Hepatocyte (in vitro differentiated cells): Measurements from ENCODE around the gene CD9. TPM values are rescaled to one million over a fixed set of nuclear protein-coding genes. Genes with fewer than 3 reads are reported as not detected.
A peak's percentile ranks its signal among the peaks of the same experiment; 100 is the strongest.

Source experiments
- DNase-seq: peaks from one replicate; pipeline ENCODE4 v3.0.0-alpha.2; 2016; ENCODE audit warnings: low spot score
- H2AFZ ChIP-seq: fragments of 200-600 bp; sonication (generic); 2 replicates; pipeline ENCODE4 v1.6.0; 2016; ENCODE audit warnings: antibody characterized with exemption, mild to moderate bottlenecking
- H3K27ac ChIP-seq: fragments of 200-600 bp; sonication (generic); 2 replicates; pipeline ENCODE4 v1.5.1; 2016; ENCODE audit warnings: mild to moderate bottlenecking
- H3K27me3 ChIP-seq: fragments of 200-600 bp; sonication (generic); 2 replicates; pipeline ENCODE4 v1.6.1; 2016
- H3K36me3 ChIP-seq: fragments of 200-600 bp; sonication (generic); replicated peaks from 2 replicates; pipeline ENCODE4 v1.5.1; 2016; ENCODE audit warnings: low read depth; ENCODE audit not compliant: insufficient read depth
- H3K4me1 ChIP-seq: fragments of 200-600 bp; sonication (generic); 2 replicates; pipeline ENCODE4 v1.5.1; 2016; ENCODE audit warnings: mild to moderate bottlenecking, moderate library complexity; ENCODE audit not compliant: insufficient read depth
- H3K4me2 ChIP-seq: fragments of 200-600 bp; sonication (generic); 2 replicates; pipeline ENCODE4 v1.6.0; 2016
- H3K4me3 ChIP-seq: fragments of 200-600 bp; sonication (generic); 2 replicates; pipeline ENCODE4 v1.5.1; 2016; ENCODE audit warnings: mild to moderate bottlenecking
- H3K79me2 ChIP-seq: fragments of 200-600 bp; sonication (generic); 2 replicates; pipeline ENCODE4 v1.6.0; 2017; ENCODE audit warnings: mild to moderate bottlenecking
- H3K9me2 ChIP-seq: fragments of 200-600 bp; sonication (generic); replicated peaks from 2 replicates; pipeline ENCODE4 v1.6.0; 2017; ENCODE audit warnings: mild to moderate bottlenecking; ENCODE audit not compliant: insufficient read depth
- H3K9me3 ChIP-seq: fragments of 200-600 bp; sonication (generic); 2 replicates; pipeline ENCODE4 v1.5.1; 2016; ENCODE audit warnings: low read depth, mild to moderate bottlenecking
- H4K20me1 ChIP-seq: fragments of 200-600 bp; sonication (generic); 2 replicates; pipeline ENCODE4 v1.6.0; 2016; ENCODE audit warnings: mild to moderate bottlenecking; ENCODE audit not compliant: insufficient read depth, poor library complexity, severe bottlenecking
- EZH2 ChIP-seq: fragments of 200-600 bp; sonication (generic); IDR thresholded peaks from 2 replicates; pipeline ENCODE4 v1.6.1; 2016; ENCODE audit warnings: antibody characterized with exemption, mild to moderate bottlenecking, borderline replicate concordance
- EZH2phosphoT487 ChIP-seq: fragments of 200-600 bp; sonication (generic); IDR thresholded peaks from one replicate; pipeline ENCODE4 v1.6.1; 2018; ENCODE audit warnings: antibody characterized with exemption, mild to moderate bottlenecking, low read depth, moderate library complexity; ENCODE audit not compliant: unreplicated experiment, severe bottlenecking
- WGBS: methylation state at CpG from one replicate; pipeline ENCODE4 v1.1.6; 2016; ENCODE audit warnings: low lambda C conversion rate; ENCODE audit errors: missing lambda C conversion rate; 5-methylcytosine and 5-hydroxymethylcytosine counted together
- polyA plus RNA-seq: library from polyadenylated mRNA; unstranded; fragments of >200 nt; fragmentation: Nextera tagmentation; extraction: Ambion mirVana; gene quantifications from 2 replicates; pipeline ENCODE4 v1.2.1, GENCODE V29; 2016
- total RNA-seq: library from RNA; depleted of rRNA; stranded (reverse); fragments of >200 nt; gene quantifications from 2 replicates; pipeline ENCODE4 v1.2.3, GENCODE V29; 2014
- TF ChIP-seq, protein P1 (sequence below): fragments of 200-600 bp; sonication (generic); IDR thresholded peaks from 2 replicates; pipeline ENCODE4 v1.5.1; 2016; ENCODE audit warnings: antibody characterized with exemption, mild to moderate bottlenecking; ENCODE audit not compliant: poor library complexity

The CD9 gene
- total and polyA plus RNA-seq, 2 experiments from 2014 or later, result 117 to 188 TPM

DNA sequence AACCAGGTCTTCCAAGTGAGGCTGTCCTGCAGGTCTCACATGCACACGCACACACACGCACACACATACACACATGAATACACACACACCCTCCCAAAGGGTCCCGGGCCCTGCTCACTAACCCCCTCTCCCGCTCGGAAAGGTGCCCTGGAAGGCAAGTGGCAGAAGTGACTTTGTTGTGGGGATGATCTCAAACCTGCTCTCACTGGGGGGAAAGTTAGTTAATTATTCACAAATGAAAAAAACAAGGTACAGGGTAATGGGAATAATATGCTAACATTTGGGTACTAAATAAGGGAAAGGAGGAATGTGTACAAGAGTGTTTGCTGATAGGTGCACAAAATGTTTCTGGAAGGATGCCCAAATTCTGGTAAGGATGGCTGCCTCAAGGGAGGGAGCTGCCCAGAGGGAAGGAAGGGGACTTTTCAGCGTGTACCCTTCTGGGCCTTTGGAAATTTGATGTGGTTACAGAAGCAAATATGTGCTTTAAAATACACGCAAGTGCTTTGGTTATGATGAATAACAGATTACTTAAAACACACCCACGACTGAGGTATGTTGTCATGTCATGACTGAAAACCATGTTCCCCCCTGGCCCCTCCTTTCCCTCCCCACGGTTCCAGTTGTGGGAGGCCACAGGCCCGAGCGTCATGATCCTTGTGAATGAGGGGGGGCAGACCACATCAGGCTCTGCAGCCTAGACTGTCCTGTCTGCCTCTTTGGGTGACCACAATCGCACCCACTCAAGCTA is 66.9 kb downstream of the CD9 start:
- DNase-seq, result no peak
- no peak overlapping the region for H3K4me2 ChIP-seq

GRCh38 chr12:6268484-6269157 is 68.4 kb downstream of the CD9 start:
- Histone ChIP-seq H3K9me2 (no peaks in the 10 kb centered on the region), H3K4me3 (no peak overlapping the region), H3K27me3 (no peaks in the 10 kb centered on the region), H3K4me2 (no peak overlapping the region), H3K27ac (no peak overlapping the region), H3K79me2 (no peaks in the 10 kb centered on the region), H3K4me1 (peaks cover 13% of the 10 kb centered on the region), H4K20me1 (no peaks in the 10 kb centered on the region), H2AFZ (no peak overlapping the region), H3K9me3 (no peaks in the 10 kb centered on the region), H3K36me3 (no peaks in the 10 kb centered on the region)
- whole genome bisulfite sequencing, result 81% methylated on average over 10 of the region's 10 CpGs
- TF ChIP-seq, protein P1, sequence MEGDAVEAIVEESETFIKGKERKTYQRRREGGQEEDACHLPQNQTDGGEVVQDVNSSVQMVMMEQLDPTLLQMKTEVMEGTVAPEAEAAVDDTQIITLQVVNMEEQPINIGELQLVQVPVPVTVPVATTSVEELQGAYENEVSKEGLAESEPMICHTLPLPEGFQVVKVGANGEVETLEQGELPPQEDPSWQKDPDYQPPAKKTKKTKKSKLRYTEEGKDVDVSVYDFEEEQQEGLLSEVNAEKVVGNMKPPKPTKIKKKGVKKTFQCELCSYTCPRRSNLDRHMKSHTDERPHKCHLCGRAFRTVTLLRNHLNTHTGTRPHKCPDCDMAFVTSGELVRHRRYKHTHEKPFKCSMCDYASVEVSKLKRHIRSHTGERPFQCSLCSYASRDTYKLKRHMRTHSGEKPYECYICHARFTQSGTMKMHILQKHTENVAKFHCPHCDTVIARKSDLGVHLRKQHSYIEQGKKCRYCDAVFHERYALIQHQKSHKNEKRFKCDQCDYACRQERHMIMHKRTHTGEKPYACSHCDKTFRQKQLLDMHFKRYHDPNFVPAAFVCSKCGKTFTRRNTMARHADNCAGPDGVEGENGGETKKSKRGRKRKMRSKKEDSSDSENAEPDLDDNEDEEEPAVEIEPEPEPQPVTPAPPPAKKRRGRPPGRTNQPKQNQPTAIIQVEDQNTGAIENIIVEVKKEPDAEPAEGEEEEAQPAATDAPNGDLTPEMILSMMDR, result no peak
- no peak for TF ChIP-seq EZH2phosphoT487
- TF ChIP-seq EZH2, result no peak
- DNase-seq, result no peak

More for the DNA sequence above, 66.9 kb downstream of the CD9 start:
- H3K9me3 ChIP-seq, result no peaks in the 10 kb centered on the region
- H3K79me2 ChIP-seq, result no peaks in the 10 kb centered on the region
- H3K27me3 ChIP-seq, result no peaks in the 10 kb centered on the region
- H4K20me1 ChIP-seq, result no peaks in the 10 kb centered on the region
- H2AFZ ChIP-seq, result no peak overlapping the region
- no peaks in the 10 kb centered on the region for H3K36me3 ChIP-seq
- peaks cover under 1% of the 10 kb centered on the region for H3K4me1 ChIP-seq
- H3K4me3 ChIP-seq, result no peak overlapping the region
- WGBS, result 73% methylated on average over 12 of the region's 12 CpGs
- peak overlapping the region; percentile 49 for H3K27ac ChIP-seq
- no peak for TF ChIP-seq EZH2phosphoT487
- TF ChIP-seq, protein P1, result no peak
- TF ChIP-seq EZH2, result no peak
- H3K9me2 ChIP-seq, result no peaks in the 10 kb centered on the region

GRCh38 chr12:6269986-6270385 is 69.8 kb downstream of the CD9 start:
- Histone ChIP-seq H4K20me1 (no peaks in the 10 kb centered on the region), H3K4me2 (no peak overlapping the region), H3K27ac (no peak overlapping the region), H3K79me2 (no peaks in the 10 kb centered on the region), H2AFZ (no peak overlapping the region), H3K9me3 (no peaks in the 10 kb centered on the region), H3K27me3 (no peaks in the 10 kb centered on the region), H3K4me1 (peaks cover 14% of the 10 kb centered on the region), H3K36me3 (no peaks in the 10 kb centered on the region), H3K4me3 (no peak overlapping the region), H3K9me2 (no peaks in the 10 kb centered on the region)
- no peak for DNase-seq
- 97% methylated on average over 16 of the region's 16 CpGs for WGBS
- TF ChIP-seq, protein P1, result no peak
- TF ChIP-seq EZH2 (no peak), EZH2phosphoT487 (no peak)
